ENCODE measurements around the gene TMEM200B. TPM values are rescaled to one million over a fixed set of nuclear protein-coding genes. Genes with fewer than 3 reads are reported as not detected.

TMEM200B gene
- total RNA-seq (10 to 100 TPM; 24.6 to 32.6 (median 31.3) TPM), polyA plus RNA-seq (1 to 10 TPM in 2 of 3 donors, under 1 TPM in 1; 0.23 to 5.5 (median 1.8) TPM)

DNA sequence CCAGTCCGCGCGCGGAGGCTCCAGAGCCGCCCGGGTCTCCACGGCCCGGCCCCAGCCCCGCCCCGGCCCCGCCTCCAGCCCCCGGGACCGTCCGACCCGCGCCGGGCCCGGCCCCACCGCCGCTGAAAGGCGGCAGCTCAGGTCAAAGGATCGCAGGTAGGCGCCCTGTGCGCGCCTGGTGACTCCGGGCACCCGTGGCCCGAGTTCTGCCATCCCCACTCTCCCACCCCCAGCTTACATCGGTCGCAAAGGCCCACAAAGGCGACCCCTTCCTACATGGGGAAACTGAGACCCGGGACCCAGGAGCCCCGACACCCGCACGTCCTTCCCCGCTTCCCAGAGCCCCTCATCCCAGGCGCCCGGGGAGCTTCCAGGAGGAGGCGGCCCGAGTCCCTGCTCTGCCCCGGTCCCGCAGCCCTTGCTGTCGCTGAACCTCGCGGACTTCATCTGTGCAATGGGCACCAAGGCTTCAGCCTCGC is at the start of gene TMEM200B:
Gene TMEM200B (minus strand): TSS at position 17 of the 479 bp plus-strand sequence. CDS start 2,075 bp downstream, outside the sequence.
- peak within 1 kb of the TSS; percentile 48 to 75 (median 72) for H3K4me3 ChIP-seq
- DNase-seq, result no peak
- peak within 1 kb of the TSS; percentile 96 to 99 (median 99) for H3K27ac ChIP-seq
- no peak for TF ChIP-seq EP300 (IDR thresholded peaks at IDR 0.05)
- peak in 1 of 4 donors; percentile 4 for TF ChIP-seq POLR2AphosphoS5 (IDR thresholded peaks at IDR 0.05)
- TF ChIP-seq, protein P1, sequence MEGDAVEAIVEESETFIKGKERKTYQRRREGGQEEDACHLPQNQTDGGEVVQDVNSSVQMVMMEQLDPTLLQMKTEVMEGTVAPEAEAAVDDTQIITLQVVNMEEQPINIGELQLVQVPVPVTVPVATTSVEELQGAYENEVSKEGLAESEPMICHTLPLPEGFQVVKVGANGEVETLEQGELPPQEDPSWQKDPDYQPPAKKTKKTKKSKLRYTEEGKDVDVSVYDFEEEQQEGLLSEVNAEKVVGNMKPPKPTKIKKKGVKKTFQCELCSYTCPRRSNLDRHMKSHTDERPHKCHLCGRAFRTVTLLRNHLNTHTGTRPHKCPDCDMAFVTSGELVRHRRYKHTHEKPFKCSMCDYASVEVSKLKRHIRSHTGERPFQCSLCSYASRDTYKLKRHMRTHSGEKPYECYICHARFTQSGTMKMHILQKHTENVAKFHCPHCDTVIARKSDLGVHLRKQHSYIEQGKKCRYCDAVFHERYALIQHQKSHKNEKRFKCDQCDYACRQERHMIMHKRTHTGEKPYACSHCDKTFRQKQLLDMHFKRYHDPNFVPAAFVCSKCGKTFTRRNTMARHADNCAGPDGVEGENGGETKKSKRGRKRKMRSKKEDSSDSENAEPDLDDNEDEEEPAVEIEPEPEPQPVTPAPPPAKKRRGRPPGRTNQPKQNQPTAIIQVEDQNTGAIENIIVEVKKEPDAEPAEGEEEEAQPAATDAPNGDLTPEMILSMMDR (IDR thresholded peaks at IDR 0.05), result no peak
- no peak for TF ChIP-seq POLR2A (IDR thresholded peaks at IDR 0.05)
- intact Hi-C loops (cut with DNase I), result loop anchor here (1.0 to 10.0 kb wide), 7 partner anchors 42 to 1581 kb away; partner anchors contain the start of genes EPB41 and SRSF4
- 1% methylated on average over 46 of the region's 46 CpGs for WGBS, 2 donors
- no peaks in the 10 kb centered on the region for H3K27me3 ChIP-seq
- peaks cover 0 to 53% (median 51%) of the 10 kb centered on the region in 4 donors for H3K4me1 ChIP-seq
- no peaks in the 10 kb centered on the region for H3K36me3 ChIP-seq
- no peaks in the 10 kb centered on the region for H3K9me3 ChIP-seq

DNA sequence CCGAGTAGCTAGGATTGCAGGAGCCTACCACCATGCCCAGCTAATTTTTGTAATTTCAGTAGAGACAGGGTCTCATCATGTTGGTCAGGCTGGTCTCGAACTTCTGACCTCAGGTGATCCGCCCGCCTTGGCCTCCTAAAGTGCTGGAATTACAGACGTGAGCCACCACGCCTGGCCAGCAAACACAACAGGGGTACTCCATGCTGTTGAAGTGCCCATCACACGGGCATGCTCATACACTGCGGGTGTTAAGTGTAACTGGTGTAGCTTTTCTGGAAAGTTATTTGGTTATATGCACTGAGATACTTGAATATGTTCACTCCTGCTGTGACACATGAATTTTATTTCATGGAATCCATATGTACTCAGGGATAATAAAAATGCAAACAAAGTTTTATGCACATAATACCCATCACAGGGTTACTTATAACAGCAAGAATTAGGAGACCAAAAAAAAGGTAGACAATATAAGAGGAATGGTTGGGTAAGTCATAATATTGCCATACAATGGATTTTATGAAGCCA is 48.8 kb upstream of the TMEM200B start:
- intact Hi-C loops (cut with DNase I), result loop anchor here (10.0 kb wide), 1 partner anchor 118 kb away; no protein-coding TSS in a partner anchor
- TF ChIP-seq, protein P1 (IDR thresholded peaks at IDR 0.05), result no peak
- TF ChIP-seq EP300 (IDR thresholded peaks at IDR 0.05) (no peak), POLR2A (IDR thresholded peaks at IDR 0.05) (no peak), POLR2AphosphoS5 (IDR thresholded peaks at IDR 0.05) (no peak)
- peaks cover 0 to 9% (median 0%) of the 10 kb centered on the region in 4 donors for H3K36me3 ChIP-seq
- WGBS, 2 donors, result 86 to 93% methylated on average over 8 of the region's 8 CpGs
- H3K27me3 ChIP-seq, result no peaks in the 10 kb centered on the region
- peaks cover 0 to 55% (median 48%) of the 10 kb centered on the region in 4 donors for H3K4me1 ChIP-seq
- H3K4me3 ChIP-seq, result no peak overlapping the region
- no peak overlapping the region for H3K27ac ChIP-seq
- H3K9me3 ChIP-seq, result no peaks in the 10 kb centered on the region
- no peak for DNase-seq

DNA sequence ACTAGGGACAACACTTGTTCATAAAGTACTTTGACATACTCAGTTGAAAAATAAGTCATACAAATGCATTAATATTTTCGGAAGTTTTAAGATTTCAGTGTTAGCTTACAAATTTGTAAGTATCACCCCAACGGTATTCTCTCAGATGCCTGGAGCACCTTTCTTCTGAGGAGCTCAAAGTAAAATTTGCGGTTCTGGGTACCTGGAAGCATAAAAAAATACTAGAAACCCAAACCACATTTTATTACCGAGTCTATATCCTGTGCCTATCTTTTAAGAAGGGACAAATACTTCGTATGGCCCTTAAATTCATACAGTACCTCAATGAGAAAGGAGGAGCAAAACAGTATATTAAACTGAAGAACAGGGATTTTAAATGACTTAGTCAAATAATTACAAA is 47.8 kb upstream of the TMEM200B start:
- no peak overlapping the region for H3K27ac ChIP-seq
- 78 to 86% methylated on average over 5 of the region's 5 CpGs for WGBS, 2 donors
- DNase-seq, result no peak
- no peaks in the 10 kb centered on the region for H3K27me3 ChIP-seq
- no peak overlapping the region for H3K4me3 ChIP-seq
- TF ChIP-seq EP300 (IDR thresholded peaks at IDR 0.05), result no peak
- TF ChIP-seq, protein P1 (IDR thresholded peaks at IDR 0.05), result no peak
- TF ChIP-seq POLR2A (IDR thresholded peaks at IDR 0.05), result no peak
- TF ChIP-seq POLR2AphosphoS5 (IDR thresholded peaks at IDR 0.05), result no peak
- no peaks in the 10 kb centered on the region for H3K9me3 ChIP-seq
- intact Hi-C loops (cut with DNase I), result loop anchor here (10.0 kb wide), 1 partner anchor 117 kb away; no protein-coding TSS in a partner anchor
- H3K4me1 ChIP-seq, result peaks cover 0 to 49% (median 44%) of the 10 kb centered on the region in 4 donors
- peaks cover 0 to 18% (median 3%) of the 10 kb centered on the region in 4 donors for H3K36me3 ChIP-seq

DNA sequence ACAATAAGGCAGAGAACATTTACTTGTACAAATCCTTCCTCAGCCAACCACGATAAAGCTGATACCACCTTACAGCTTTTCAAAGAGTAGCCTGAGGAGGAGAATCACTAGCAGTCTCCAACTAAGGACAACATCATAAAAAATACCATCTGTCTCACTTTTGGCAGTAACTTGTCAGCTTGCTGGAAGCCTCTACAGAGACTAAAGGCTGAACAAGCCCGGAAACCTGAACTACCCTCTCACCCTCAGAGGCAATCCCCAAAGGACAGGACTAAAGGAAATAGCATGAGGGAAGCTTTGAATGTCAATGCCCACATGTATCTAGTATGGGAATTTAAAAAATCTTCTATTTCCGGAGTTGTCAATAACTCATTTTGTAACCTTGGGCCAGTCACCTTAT is 47.4 kb upstream of the TMEM200B start:
- no peaks in the 10 kb centered on the region for H3K9me3 ChIP-seq
- intact Hi-C loops (cut with DNase I), result loop anchor here (10.0 kb wide), 1 partner anchor 116 kb away; no protein-coding TSS in a partner anchor
- 38 to 39% methylated on average over 3 of the region's 3 CpGs for WGBS, 2 donors
- peak overlapping the region in 1 of 4 donors; percentile 1 for H3K27ac ChIP-seq
- no peak for DNase-seq
- no peak overlapping the region for H3K4me3 ChIP-seq
- H3K4me1 ChIP-seq, result peaks cover 0 to 49% (median 42%) of the 10 kb centered on the region in 4 donors
- no peaks in the 10 kb centered on the region for H3K27me3 ChIP-seq
- peaks cover 0 to 22% (median 6%) of the 10 kb centered on the region in 4 donors for H3K36me3 ChIP-seq
- TF ChIP-seq, protein P1 (IDR thresholded peaks at IDR 0.05), result no peak
- TF ChIP-seq EP300 (IDR thresholded peaks at IDR 0.05) (no peak), POLR2AphosphoS5 (IDR thresholded peaks at IDR 0.05) (no peak), POLR2A (IDR thresholded peaks at IDR 0.05) (no peak)
